ENCODE measurements around the gene CHGA. TPM values are rescaled to one million over a fixed set of nuclear protein-coding genes. Genes with fewer than 3 reads are reported as not detected.

Gene CHGA
- total RNA-seq, 1 donor from 2014 or later: not detected

GRCh38 chr14:92960706-92961566 is 38.0 kb downstream of the CHGA start:
- intact Hi-C loops (cut with micrococcal nuclease): no loop called here

- intact Hi-C loops (cut with micrococcal nuclease): no loop called here
Observed at GRCh38 chr14:92961567-92961855, 38.6 kb downstream of the CHGA start.

GRCh38 chr14:92962031-92962830 is 39.3 kb downstream of the CHGA start:
- intact Hi-C loops (cut with micrococcal nuclease): no loop called here

- intact Hi-C loops (cut with micrococcal nuclease): no loop called here
Observed at GRCh38 chr14:92962831-92963095, 39.8 kb downstream of the CHGA start.

GRCh38 chr14:92963301-92964123 is 40.6 kb downstream of the CHGA start:
- intact Hi-C loops (cut with micrococcal nuclease): no loop called here

- intact Hi-C loops (cut with micrococcal nuclease): no loop called here
Observed at GRCh38 chr14:92964124-92965109, 41.5 kb downstream of the CHGA start.

- intact Hi-C loops (cut with micrococcal nuclease): no loop called here
Observed at GRCh38 chr14:92965281-92965680, 42.3 kb downstream of the CHGA start.

- intact Hi-C loops (cut with micrococcal nuclease): no loop called here
Observed at GRCh38 chr14:92967346-92967926, 44.5 kb downstream of the CHGA start.

GRCh38 chr14:92968291-92969020 is 45.5 kb downstream of the CHGA start:
- intact Hi-C loops (cut with micrococcal nuclease): no loop called here

- intact Hi-C loops (cut with micrococcal nuclease): no loop called here
Observed at GRCh38 chr14:92969430-92969829, 46.5 kb downstream of the CHGA start.

- intact Hi-C loops (cut with micrococcal nuclease): no loop called here
Observed at GRCh38 chr14:92969871-92970270, 46.9 kb downstream of the CHGA start.

- intact Hi-C loops (cut with micrococcal nuclease): no loop called here
Observed at GRCh38 chr14:92970271-92970670, 47.3 kb downstream of the CHGA start.

GRCh38 chr14:92971601-92972180 is 48.7 kb downstream of the CHGA start:
- intact Hi-C loops (cut with micrococcal nuclease): no loop called here

- intact Hi-C loops (cut with micrococcal nuclease): no loop called here
Observed at GRCh38 chr14:92973261-92973797, 50.4 kb downstream of the CHGA start.

- intact Hi-C loops (cut with micrococcal nuclease): no loop called here
Observed at GRCh38 chr14:92973798-92974372, 50.9 kb downstream of the CHGA start.

- intact Hi-C loops (cut with micrococcal nuclease): no loop called here
Observed at GRCh38 chr14:92974541-92975345, 51.8 kb downstream of the CHGA start.

- intact Hi-C loops (cut with micrococcal nuclease): no loop called here
Observed at GRCh38 chr14:92976268-92976667, 53.3 kb downstream of the CHGA start.

All from T-helper 1 cell treated with Interleukin-12 subunit alpha and Interleukin-12 subunit beta and Interleukin-4 antibody, amounts not matched to agents 30 ng/mL and 1 ng/mL, for 36 hours (primary cell).